Kidney (tissue), 14 donors: ENCODE data around the gene MYF5. TPM values are rescaled to one million over a fixed set of nuclear protein-coding genes. Genes with fewer than 3 reads are reported as not detected.

Experiments
- DNase-seq, 5 donors: peaks; one replicate each; pipeline ENCODE4 v3.0.0-alpha.2; 2013 to 2020
- FAIRE-seq: peaks from 2 replicates; lab custom pipeline; 2012; peaks lifted over from hg19 to GRCh38; lab: Jason Lieb, UNC
- H3K27ac ChIP-seq, 2 donors: one replicate each; pipeline ENCODE4 v1.7.0; 2013; ENCODE audit warnings: low read depth in 2 of 2, low read length in 2 of 2, inconsistent platforms in 1 of 2
- H3K27me3 ChIP-seq: one replicate; pipeline ENCODE4 v1.7.1; 2013; ENCODE audit warnings: low read length, inconsistent platforms; ENCODE audit not compliant: control insufficient read depth, insufficient read depth
- H3K36me3 ChIP-seq, 3 donors: one replicate each; pipeline versions ENCODE4 v1.7.0 to v1.7.1; 2013; ENCODE audit warnings: low read length in 3 of 3, control low read depth in 1 of 3, inconsistent platforms in 1 of 3; ENCODE audit not compliant: insufficient read depth in 3 of 3, control insufficient read depth in 2 of 3
- H3K4me1 ChIP-seq, 3 donors: one replicate each; pipeline versions ENCODE4 v1.7.0 to v1.7.1; 2013; ENCODE audit warnings: low read length in 3 of 3, inconsistent platforms in 1 of 3, low read depth in 1 of 3; ENCODE audit not compliant: control insufficient read depth in 2 of 3, insufficient read depth in 2 of 3
- H3K4me3 ChIP-seq, 3 donors: one replicate each; pipeline versions ENCODE4 v1.7.0 to v1.8.1; 2013; ENCODE audit warnings: low read length in 3 of 3, control low read depth in 1 of 3, inconsistent platforms in 1 of 3
- H3K9ac ChIP-seq, 3 donors: one replicate each; pipeline versions ENCODE4 v1.7.0 to v1.7.1; 2013; ENCODE audit warnings: low read length in 3 of 3, control low read depth in 1 of 3, inconsistent platforms in 1 of 3
- H3K9me3 ChIP-seq, 3 donors: one replicate each; pipeline versions ENCODE4 v1.7.0 to v1.7.1; 2013; ENCODE audit warnings: low read length in 3 of 3, control low read depth in 1 of 3, inconsistent platforms in 1 of 3; ENCODE audit not compliant: control insufficient read depth in 2 of 3, insufficient read depth in 1 of 3
- intact Hi-C: fragments of 100-400 bp; cut with DNase I; formaldehyde crosslinking; loops from one replicate; pipeline ENCODE4 v1.11.1; 2022
- polyA plus RNA-seq: library from polyadenylated mRNA; stranded (reverse); fragments of 350-450 nt; fragmentation: Illumina TruSeq; extraction: RNeasy Lipid Tissue Mini Kit (QIAGEN cat#74804); gene quantifications from one replicate; pipeline ENCODE4 v1.2.3, GENCODE V29; 2014; ENCODE audit warnings: low read depth, low replicate concordance; ENCODE audit not compliant: insufficient read depth
- total RNA-seq: library from RNA; stranded (reverse); fragmentation: NEBNext Ultra II Directional; extraction: Animal tissue kit (Norgen Biotek cat#: 25700); gene quantifications from one replicate; pipeline ENCODE4 v1.2.1, GENCODE V29; 2021
- TF ChIP-seq, protein P1 (sequence below): IDR thresholded peaks from 3 replicates; pipeline ENCODE4 v1.5.1; 2012; ENCODE audit warnings: mild to moderate bottlenecking, moderate library complexity, borderline replicate concordance; ENCODE audit not compliant: insufficient read depth; ENCODE audit errors: extremely low read depth
- donor health status: control.
- donor health status: control.
- donor health status: control.
- donor health status: control.
- donor health status: control.
- donor health status: DM: yes; HTN: yes; CAD: no.
- donor health status: Normal renal cell carcinoma (clear cell type).

The MYF5 gene
- total and polyA plus RNA-seq, 2 donors from 2014 or later = not detected

DNA sequence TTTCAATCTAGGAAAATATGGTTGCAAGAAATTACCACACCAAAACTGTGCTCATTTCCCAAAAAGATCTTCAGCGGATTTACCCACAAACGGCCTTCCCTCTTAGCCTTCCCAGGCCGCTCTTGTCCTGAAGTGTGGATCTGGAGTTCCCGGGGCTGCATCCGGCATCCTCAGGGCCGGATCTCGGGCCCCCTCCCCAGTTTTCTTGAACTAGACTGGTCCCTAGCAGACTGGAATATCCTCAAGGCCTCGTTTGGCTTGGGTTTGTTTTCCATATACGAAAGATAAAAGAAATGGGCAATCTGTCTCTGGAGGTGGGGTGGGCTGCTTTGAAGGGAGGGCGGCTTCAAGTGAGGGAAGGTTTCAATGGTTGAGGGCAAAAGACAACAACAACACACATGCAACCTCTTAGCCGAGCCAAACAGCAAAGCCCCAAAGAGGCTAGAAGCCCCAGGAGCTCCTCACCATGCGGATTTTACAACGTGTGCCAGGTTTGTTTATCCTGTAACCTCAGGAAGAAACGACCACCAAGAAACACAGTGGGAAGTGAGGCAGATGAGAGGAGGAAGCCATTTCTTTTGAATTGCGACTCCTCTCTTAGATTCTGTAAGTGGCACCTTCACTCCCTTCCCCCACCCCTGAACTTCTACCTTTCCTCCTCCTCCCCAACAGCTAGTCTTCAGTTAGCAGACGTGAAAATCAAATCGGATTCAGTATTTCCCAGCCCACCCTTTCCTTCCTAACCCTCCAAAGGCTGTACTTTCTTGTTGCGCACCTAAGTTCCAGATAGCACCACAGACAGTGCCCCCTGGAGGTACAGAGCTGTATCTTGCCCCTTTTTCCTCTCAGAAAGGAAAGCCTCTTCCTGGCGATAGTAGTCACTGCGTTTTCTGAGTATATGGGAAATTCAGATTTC lies 6.6 kb upstream of the MYF5 start:
- H3K27me3 ChIP-seq = peaks cover 44% of the 10 kb centered on the region
- DNase-seq (peak in 2 of 5 donors; percentile 24 to 45), FAIRE-seq (no peak)
- H3K4me3 ChIP-seq = peak overlapping the region in 1 of 3 donors; percentile 30
- no peaks in the 10 kb centered on the region for H3K9me3 ChIP-seq
- intact Hi-C loops = no loop called here
- H3K4me1 ChIP-seq = peaks cover 0 to 5% (median 3%) of the 10 kb centered on the region in 3 donors
- no peaks in the 10 kb centered on the region for H3K36me3 ChIP-seq
- H3K27ac ChIP-seq = no peak overlapping the region
- no peak overlapping the region for H3K9ac ChIP-seq
- TF ChIP-seq, protein P1, sequence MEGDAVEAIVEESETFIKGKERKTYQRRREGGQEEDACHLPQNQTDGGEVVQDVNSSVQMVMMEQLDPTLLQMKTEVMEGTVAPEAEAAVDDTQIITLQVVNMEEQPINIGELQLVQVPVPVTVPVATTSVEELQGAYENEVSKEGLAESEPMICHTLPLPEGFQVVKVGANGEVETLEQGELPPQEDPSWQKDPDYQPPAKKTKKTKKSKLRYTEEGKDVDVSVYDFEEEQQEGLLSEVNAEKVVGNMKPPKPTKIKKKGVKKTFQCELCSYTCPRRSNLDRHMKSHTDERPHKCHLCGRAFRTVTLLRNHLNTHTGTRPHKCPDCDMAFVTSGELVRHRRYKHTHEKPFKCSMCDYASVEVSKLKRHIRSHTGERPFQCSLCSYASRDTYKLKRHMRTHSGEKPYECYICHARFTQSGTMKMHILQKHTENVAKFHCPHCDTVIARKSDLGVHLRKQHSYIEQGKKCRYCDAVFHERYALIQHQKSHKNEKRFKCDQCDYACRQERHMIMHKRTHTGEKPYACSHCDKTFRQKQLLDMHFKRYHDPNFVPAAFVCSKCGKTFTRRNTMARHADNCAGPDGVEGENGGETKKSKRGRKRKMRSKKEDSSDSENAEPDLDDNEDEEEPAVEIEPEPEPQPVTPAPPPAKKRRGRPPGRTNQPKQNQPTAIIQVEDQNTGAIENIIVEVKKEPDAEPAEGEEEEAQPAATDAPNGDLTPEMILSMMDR = peak; percentile 43

- Histone ChIP-seq H3K27ac (no peak overlapping the region), H3K4me1 (peaks cover 0 to 5% (median 3%) of the 10 kb centered on the region in 3 donors), H3K36me3 (no peaks in the 10 kb centered on the region), H3K27me3 (peaks cover 50% of the 10 kb centered on the region), H3K4me3 (peak overlapping the region in 1 of 3 donors; percentile 30), H3K9me3 (no peaks in the 10 kb centered on the region), H3K9ac (no peak overlapping the region)
- FAIRE-seq = no peak
- no peak for DNase-seq
- TF ChIP-seq, protein P1 = no peak
- intact Hi-C loops = no loop called here
Measured at GRCh38 chr12:80710727-80711449, 5.8 kb upstream of the MYF5 start.

GRCh38 chr12:80711866-80712265 lies 4.8 kb upstream of the MYF5 start:
- Histone ChIP-seq H3K36me3 (no peaks in the 10 kb centered on the region), H3K9ac (no peak overlapping the region), H3K27ac (no peak overlapping the region), H3K4me3 (no peak overlapping the region), H3K9me3 (no peaks in the 10 kb centered on the region), H3K27me3 (peaks cover 56% of the 10 kb centered on the region), H3K4me1 (peaks cover 0 to 5% (median 3%) of the 10 kb centered on the region in 3 donors)
- TF ChIP-seq, protein P1 = no peak
- intact Hi-C loops = no loop called here
- FAIRE-seq (no peak), DNase-seq (no peak)
